ENCODE results near the gene DDI1.

- TF ChIP-seq EZH2 (IDR thresholded peaks at IDR 0.05; ENCODE audit: borderline replicate concordance, insufficient read depth, low read depth, low read length, poor library complexity, severe bottlenecking) (no peak), CTCF (IDR thresholded peaks at IDR 0.05) (no peak)
These were observed 50.2 kb downstream of the DDI1 start for GRCh38 chr11:104086621-104087020.
